Testis (tissue), 3 donors: Measurements from ENCODE around the gene LTBP1. TPM values are rescaled to one million over a fixed set of nuclear protein-coding genes. Genes with fewer than 3 reads are reported as not detected.

Experiments used
- DNase-seq: peaks from one replicate; pipeline ENCODE4 v3.0.0-alpha.2; 2019
- H3K27ac ChIP-seq, 2 donors: fragments of 200-600 bp; sonication (generic); one replicate each; pipeline ENCODE4 v1.5.1; 2019
- H3K27me3 ChIP-seq: fragments of 200-600 bp; sonication (generic); one replicate; pipeline ENCODE4 v1.5.1; 2019
- H3K36me3 ChIP-seq: fragments of 200-600 bp; sonication (generic); one replicate; pipeline ENCODE4 v1.5.1; 2017; ENCODE audit warnings: low read depth; ENCODE audit errors: missing control alignments
- H3K4me1 ChIP-seq: fragments of 200-600 bp; sonication (generic); one replicate; pipeline ENCODE4 v1.5.1; 2019
- H3K4me3 ChIP-seq, 2 donors: fragments of 200-600 bp; sonication (generic); one replicate each; pipeline ENCODE4 v1.5.1; 2017 to 2019
- H3K9me3 ChIP-seq: fragments of 200-600 bp; sonication (generic); one replicate; pipeline ENCODE4 v1.5.1; 2017
- POLR2A ChIP-seq: fragments of 450-650 bp; IDR thresholded peaks from one replicate; pipeline ENCODE4 v1.6.1; 2017; ENCODE audit warnings: antibody characterized with exemption, mild to moderate bottlenecking, moderate library complexity
- WGBS, 2 donors: methylation state at CpG; one replicate each; pipeline ENCODE4 v1.1.5; 2018; 5-methylcytosine and 5-hydroxymethylcytosine counted together
- intact Hi-C: fragments of 100-400 bp; cut with DNase I; formaldehyde crosslinking; loops from one replicate; pipeline ENCODE4 v1.15.1; 2023; ENCODE audit warnings: low total_unique reads
- polyA plus RNA-seq: library from polyadenylated mRNA; stranded (reverse); fragments of 350-450 nt; fragmentation: Illumina TruSeq; extraction: RNeasy Lipid Tissue Mini Kit (QIAGEN cat#74804); gene quantifications from one replicate; pipeline ENCODE4 v1.2.3, GENCODE V29; 2014; ENCODE audit warnings: low read depth, low replicate concordance; ENCODE audit not compliant: insufficient read depth
- total RNA-seq, 2 donors: library from RNA; depleted of rRNA; stranded (reverse); fragments of >200 nt; gene quantifications; one replicate each; pipeline ENCODE4 v1.2.3, GENCODE V29; 2016
- TF ChIP-seq, protein P1 (sequence below), 3 experiments: fragments of 450-650 bp in 2 of 3; fragments of 200-600 bp in 1 of 3; sonication (generic) in 1 of 3; IDR thresholded peaks; one replicate each; pipeline ENCODE4 v1.5.1; 2016 to 2019; ENCODE audit warnings: antibody characterized with exemption in 3 of 3, mild to moderate bottlenecking in 2 of 3, moderate library complexity in 1 of 3

LTBP1 gene
- total and polyA plus RNA-seq, 3 donors from 2014 or later: 39.6 to 51.5 (median 44.0) TPM

DNA sequence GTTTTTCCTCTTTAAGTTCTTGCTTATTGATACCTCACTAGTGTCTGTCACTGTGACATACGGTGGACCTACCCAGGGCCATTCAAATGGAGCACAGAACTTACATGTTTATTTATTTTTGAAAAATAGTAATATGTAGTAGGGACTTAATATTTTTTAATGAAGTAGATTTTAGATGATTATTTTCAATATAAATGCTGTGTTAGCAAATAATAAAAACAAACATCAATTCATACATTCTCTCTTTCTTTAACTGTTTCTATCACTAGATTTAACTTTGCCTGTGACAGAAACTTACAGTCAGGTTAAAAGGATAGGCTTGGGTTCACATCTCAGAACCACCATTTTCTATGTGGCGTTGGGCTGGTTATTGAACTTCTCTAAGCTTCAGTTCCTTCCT lies 345.3 kb downstream of the LTBP1 start:
- peak overlapping the region; percentile 57 to 79 for H3K27ac ChIP-seq
- H3K36me3 ChIP-seq: no peaks in the 10 kb centered on the region
- H3K9me3 ChIP-seq: no peaks in the 10 kb centered on the region
- TF ChIP-seq POLR2A: no peak
- TF ChIP-seq, protein P1, sequence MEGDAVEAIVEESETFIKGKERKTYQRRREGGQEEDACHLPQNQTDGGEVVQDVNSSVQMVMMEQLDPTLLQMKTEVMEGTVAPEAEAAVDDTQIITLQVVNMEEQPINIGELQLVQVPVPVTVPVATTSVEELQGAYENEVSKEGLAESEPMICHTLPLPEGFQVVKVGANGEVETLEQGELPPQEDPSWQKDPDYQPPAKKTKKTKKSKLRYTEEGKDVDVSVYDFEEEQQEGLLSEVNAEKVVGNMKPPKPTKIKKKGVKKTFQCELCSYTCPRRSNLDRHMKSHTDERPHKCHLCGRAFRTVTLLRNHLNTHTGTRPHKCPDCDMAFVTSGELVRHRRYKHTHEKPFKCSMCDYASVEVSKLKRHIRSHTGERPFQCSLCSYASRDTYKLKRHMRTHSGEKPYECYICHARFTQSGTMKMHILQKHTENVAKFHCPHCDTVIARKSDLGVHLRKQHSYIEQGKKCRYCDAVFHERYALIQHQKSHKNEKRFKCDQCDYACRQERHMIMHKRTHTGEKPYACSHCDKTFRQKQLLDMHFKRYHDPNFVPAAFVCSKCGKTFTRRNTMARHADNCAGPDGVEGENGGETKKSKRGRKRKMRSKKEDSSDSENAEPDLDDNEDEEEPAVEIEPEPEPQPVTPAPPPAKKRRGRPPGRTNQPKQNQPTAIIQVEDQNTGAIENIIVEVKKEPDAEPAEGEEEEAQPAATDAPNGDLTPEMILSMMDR (IDR thresholded peaks at IDR 0.05): no peak
- no peaks in the 10 kb centered on the region for H3K27me3 ChIP-seq
- DNase-seq: no peak
- no peak overlapping the region for H3K4me3 ChIP-seq
- H3K4me1 ChIP-seq: peaks cover 11% of the 10 kb centered on the region
- intact Hi-C loops: no loop called here
- 78 to 82% methylated on average over 2 of the region's 2 CpGs for WGBS, 2 donors

GRCh38 chr2:33292981-33293595 lies 346.3 kb downstream of the LTBP1 start:
- H3K4me3 ChIP-seq: no peak overlapping the region
- intact Hi-C loops: no loop called here
- peak overlapping the region; percentile 57 to 79 for H3K27ac ChIP-seq
- no peaks in the 10 kb centered on the region for H3K9me3 ChIP-seq
- no peak for DNase-seq
- H3K4me1 ChIP-seq: peaks cover 11% of the 10 kb centered on the region
- TF ChIP-seq, protein P1 (IDR thresholded peaks at IDR 0.05): no peak
- no peak for TF ChIP-seq POLR2A
- H3K36me3 ChIP-seq: no peaks in the 10 kb centered on the region
- H3K27me3 ChIP-seq: no peaks in the 10 kb centered on the region
- WGBS, 2 donors: 68 to 69% methylated on average over 11 of the region's 11 CpGs

GRCh38 chr2:33298233-33298632 lies 351.5 kb downstream of the LTBP1 start:
- H3K27ac ChIP-seq: peak overlapping the region in 1 of 2 donors; percentile 46
- no peak for DNase-seq
- H3K36me3 ChIP-seq: no peaks in the 10 kb centered on the region
- H3K4me3 ChIP-seq: no peak overlapping the region
- intact Hi-C loops: no loop called here
- no peaks in the 10 kb centered on the region for H3K4me1 ChIP-seq
- WGBS, 2 donors: 58 to 68% methylated on average over 3 of the region's 3 CpGs
- TF ChIP-seq, protein P1 (IDR thresholded peaks at IDR 0.05): no peak
- no peak for TF ChIP-seq POLR2A
- no peaks in the 10 kb centered on the region for H3K27me3 ChIP-seq
- no peaks in the 10 kb centered on the region for H3K9me3 ChIP-seq

DNA sequence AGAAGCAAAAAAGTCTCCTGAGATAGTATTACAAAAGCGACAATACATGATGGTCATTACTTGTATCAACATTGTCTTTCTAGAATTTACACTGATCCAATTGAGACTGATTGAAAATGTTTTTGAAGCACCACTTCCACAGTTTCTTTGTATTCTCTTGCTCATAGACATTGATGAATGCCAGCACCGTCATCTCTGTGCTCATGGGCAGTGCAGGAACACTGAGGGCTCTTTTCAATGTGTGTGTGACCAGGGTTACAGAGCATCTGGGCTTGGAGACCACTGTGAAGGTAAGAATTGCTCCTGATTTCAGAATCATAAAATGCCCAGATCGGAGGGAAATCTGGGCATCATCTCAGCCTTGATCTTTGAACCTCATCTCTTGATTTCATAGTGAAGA lies 354.6 kb downstream of the LTBP1 start:
- H3K27ac ChIP-seq: no peak overlapping the region
- DNase-seq: no peak
- no peaks in the 10 kb centered on the region for H3K4me1 ChIP-seq
- no peaks in the 10 kb centered on the region for H3K9me3 ChIP-seq
- H3K4me3 ChIP-seq: no peak overlapping the region
- no peaks in the 10 kb centered on the region for H3K36me3 ChIP-seq
- intact Hi-C loops: no loop called here
- WGBS, 2 donors: 89 to 94% methylated on average over 2 to 3 of the region's 3 CpGs
- no peak for TF ChIP-seq POLR2A
- TF ChIP-seq, protein P1 (IDR thresholded peaks at IDR 0.05): no peak
- no peaks in the 10 kb centered on the region for H3K27me3 ChIP-seq

DNA sequence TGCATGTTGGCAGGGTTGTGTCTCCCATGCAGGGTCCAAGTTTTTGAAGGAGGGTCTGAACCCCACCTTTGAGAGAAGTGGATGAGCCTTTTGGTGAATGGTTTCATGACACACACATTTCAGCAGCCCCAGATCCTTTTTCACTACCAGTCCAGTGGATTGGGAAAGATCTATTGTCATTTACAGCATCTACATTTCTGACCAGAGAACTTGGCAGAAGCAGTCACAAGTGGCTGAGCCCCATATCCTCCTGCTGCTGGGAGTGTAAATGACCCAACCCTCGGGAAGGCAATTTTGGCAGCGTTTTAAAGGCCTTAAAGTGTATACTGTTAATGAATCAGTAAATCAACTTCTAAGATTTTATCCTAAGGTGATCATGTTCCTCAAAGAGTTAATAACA lies 355.6 kb downstream of the LTBP1 start:
- no peak overlapping the region for H3K27ac ChIP-seq
- intact Hi-C loops: no loop called here
- no peaks in the 10 kb centered on the region for H3K27me3 ChIP-seq
- TF ChIP-seq POLR2A: no peak
- TF ChIP-seq, protein P1 (IDR thresholded peaks at IDR 0.05): no peak
- H3K4me3 ChIP-seq: no peak overlapping the region
- H3K36me3 ChIP-seq: no peaks in the 10 kb centered on the region
- H3K9me3 ChIP-seq: no peaks in the 10 kb centered on the region
- H3K4me1 ChIP-seq: no peaks in the 10 kb centered on the region
- 86 to 100% methylated on average over 1 to 2 of the region's 2 CpGs for WGBS, 2 donors
- DNase-seq: no peak
